ENCODE measurements around the gene EAF2. TPM values are rescaled to one million over a fixed set of nuclear protein-coding genes. Genes with fewer than 3 reads are reported as not detected.

The EAF2 gene
- total and polyA plus RNA-seq, 2 of the 13 experiments (the other 11 are each of a cell fraction or from before 2014, with no cell fraction given), result 4.0 to 14.6 TPM

DNA sequence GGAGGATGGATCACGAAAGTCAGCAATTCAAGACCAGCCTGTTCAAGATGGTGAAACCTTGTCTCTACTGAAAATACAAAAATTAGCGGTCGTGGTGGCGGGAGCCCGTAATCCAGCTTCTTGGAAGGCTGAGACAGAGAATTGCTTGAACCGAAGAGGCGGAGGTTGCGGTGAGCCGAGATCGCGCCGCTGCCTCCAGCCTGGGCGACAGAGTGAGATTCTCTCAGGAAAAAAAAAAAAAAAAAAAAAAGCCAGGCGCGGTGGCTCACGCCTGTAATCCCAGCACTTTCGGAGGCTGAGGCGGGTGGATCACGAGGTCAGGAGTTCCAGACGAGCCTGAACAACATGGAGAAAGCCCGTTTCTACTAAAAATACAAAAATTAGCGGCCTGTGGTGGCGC lies 5.0 kb downstream of the EAF2 start (continued):
- no peak for TF ChIP-seq ZNF724P (CRISPR knock-in tag; IDR thresholded peaks at IDR 0.05; ENCODE audit: borderline replicate concordance)
- no peak for TF ChIP-seq JDP2 (CRISPR knock-in tag; IDR thresholded peaks at IDR 0.05; ENCODE audit: borderline replicate concordance)
- TF ChIP-seq, protein P1, sequence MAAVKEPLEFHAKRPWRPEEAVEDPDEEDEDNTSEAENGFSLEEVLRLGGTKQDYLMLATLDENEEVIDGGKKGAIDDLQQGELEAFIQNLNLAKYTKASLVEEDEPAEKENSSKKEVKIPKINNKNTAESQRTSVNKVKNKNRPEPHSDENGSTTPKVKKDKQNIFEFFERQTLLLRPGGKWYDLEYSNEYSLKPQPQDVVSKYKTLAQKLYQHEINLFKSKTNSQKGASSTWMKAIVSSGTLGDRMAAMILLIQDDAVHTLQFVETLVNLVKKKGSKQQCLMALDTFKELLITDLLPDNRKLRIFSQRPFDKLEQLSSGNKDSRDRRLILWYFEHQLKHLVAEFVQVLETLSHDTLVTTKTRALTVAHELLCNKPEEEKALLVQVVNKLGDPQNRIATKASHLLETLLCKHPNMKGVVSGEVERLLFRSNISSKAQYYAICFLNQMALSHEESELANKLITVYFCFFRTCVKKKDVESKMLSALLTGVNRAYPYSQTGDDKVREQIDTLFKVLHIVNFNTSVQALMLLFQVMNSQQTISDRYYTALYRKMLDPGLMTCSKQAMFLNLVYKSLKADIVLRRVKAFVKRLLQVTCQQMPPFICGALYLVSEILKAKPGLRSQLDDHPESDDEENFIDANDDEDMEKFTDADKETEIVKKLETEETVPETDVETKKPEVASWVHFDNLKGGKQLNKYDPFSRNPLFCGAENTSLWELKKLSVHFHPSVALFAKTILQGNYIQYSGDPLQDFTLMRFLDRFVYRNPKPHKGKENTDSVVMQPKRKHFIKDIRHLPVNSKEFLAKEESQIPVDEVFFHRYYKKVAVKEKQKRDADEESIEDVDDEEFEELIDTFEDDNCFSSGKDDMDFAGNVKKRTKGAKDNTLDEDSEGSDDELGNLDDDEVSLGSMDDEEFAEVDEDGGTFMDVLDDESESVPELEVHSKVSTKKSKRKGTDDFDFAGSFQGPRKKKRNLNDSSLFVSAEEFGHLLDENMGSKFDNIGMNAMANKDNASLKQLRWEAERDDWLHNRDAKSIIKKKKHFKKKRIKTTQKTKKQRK (IDR thresholded peaks at IDR 0.05; ENCODE audit: low read length), result no peak
- no peak for TF ChIP-seq CCAR2 (optimal IDR thresholded peaks at IDR 0.05; ENCODE audit: low read depth, low read length)
- no peak for TF ChIP-seq ZNF841 (CRISPR knock-in tag; IDR thresholded peaks at IDR 0.05; ENCODE audit: borderline replicate concordance)
- TF ChIP-seq ZNF629 (CRISPR knock-in tag; conservative IDR thresholded peaks at IDR 0.05), result no peak
- no peak for TF ChIP-seq CBX1 (IDR thresholded peaks at IDR 0.05; ENCODE audit: low read depth)
- no peak for TF ChIP-seq NFIB (CRISPR knock-in tag; IDR thresholded peaks at IDR 0.05; ENCODE audit: borderline replicate concordance)

GRCh38 chr3:121844892-121845291 lies 9.9 kb downstream of the EAF2 start:
- ChIA-PET CTCF (ENCODE audit: low intra/inter-chr PET ratio, low total read pairs) (no interaction called here), POLR2A (no interaction called here)
- 96% methylated on average over 7 of the region's 7 CpGs for WGBS (ENCODE audit: low lambda C conversion rate)
- TF ChIP-seq ZNF879 (CRISPR knock-in tag; IDR thresholded peaks at IDR 0.05) (no peak), POLR2A (IDR thresholded peaks at IDR 0.05; ENCODE audit: insufficient read depth in 1 of 2, low read depth in 2 of 2, low read length in 2 of 2) (no peak), ZNF142 (CRISPR knock-in tag; IDR thresholded peaks at IDR 0.05) (no peak), SIN3A (IDR thresholded peaks at IDR 0.05; ENCODE audit: borderline replicate concordance, low read depth, low read length) (no peak), ATAD3A (CRISPR knock-in tag; IDR thresholded peaks at IDR 0.05) (no peak), ZNF382 (CRISPR knock-in tag; IDR thresholded peaks at IDR 0.05; ENCODE audit: borderline replicate concordance) (no peak)
- TF ChIP-seq, protein P2, sequence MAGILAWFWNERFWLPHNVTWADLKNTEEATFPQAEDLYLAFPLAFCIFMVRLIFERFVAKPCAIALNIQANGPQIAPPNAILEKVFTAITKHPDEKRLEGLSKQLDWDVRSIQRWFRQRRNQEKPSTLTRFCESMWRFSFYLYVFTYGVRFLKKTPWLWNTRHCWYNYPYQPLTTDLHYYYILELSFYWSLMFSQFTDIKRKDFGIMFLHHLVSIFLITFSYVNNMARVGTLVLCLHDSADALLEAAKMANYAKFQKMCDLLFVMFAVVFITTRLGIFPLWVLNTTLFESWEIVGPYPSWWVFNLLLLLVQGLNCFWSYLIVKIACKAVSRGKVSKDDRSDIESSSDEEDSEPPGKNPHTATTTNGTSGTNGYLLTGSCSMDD (CRISPR knock-in tag; IDR thresholded peaks at IDR 0.05), result no peak

More at GRCh38 chr3:121844892-121845291, 9.9 kb downstream of the EAF2 start:
- Histone ChIP-seq H4K20me1 (ENCODE audit: insufficient read depth, low read length) (no peaks in the 10 kb centered on the region), H3K27ac (ENCODE audit: extremely low read length, insufficient read depth, low read length) (no peak overlapping the region), H3K9ac (ENCODE audit: insufficient read depth, low read depth, low read length) (no peak overlapping the region), H3K79me2 (ENCODE audit: insufficient read depth, low read length) (no peaks in the 10 kb centered on the region), H3K9me3 (ENCODE audit: low read length) (no peaks in the 10 kb centered on the region), H3K27me3 (ENCODE audit: control insufficient read depth in 1 of 2, insufficient read depth in 2 of 2, low read length in 2 of 2) (no peaks in the 10 kb centered on the region), H2AFZ (ENCODE audit: low read length) (no peak overlapping the region), H3K36me3 (replicated peaks in 1 of 2; ENCODE audit: control insufficient read depth in 1 of 2, insufficient read depth in 2 of 2, low read length in 2 of 2) (no peaks in the 10 kb centered on the region), H3K4me2 (ENCODE audit: low read depth, low read length) (no peak overlapping the region), H3K4me1 (ENCODE audit: insufficient read depth, low read length) (no peaks in the 10 kb centered on the region), H3K4me3 (replicated peaks in 1 of 3; ENCODE audit: insufficient read depth in 1 of 3, low read depth in 2 of 3, low read length in 3 of 3) (no peak overlapping the region)
- BruUV-seq (replicated peaks), result no TSS peak
- in situ Hi-C loops (cut with HindIII; ENCODE audit: extremely low pct_ligation_motif_present, low pct_unique_long_range_greater_than_20kb) (no loop called here), intact Hi-C loops (cut with micrococcal nuclease; ENCODE audit: unreplicated experiment) (no loop called here)
- no peak for DNase-seq (ENCODE audit: low spot score)
- ATAC-seq, result no peak
- FAIRE-seq, result no peak

Data from HepG2 (cell line).